Measurements from ENCODE around the gene ZNHIT3.

The ZNHIT3 gene

GRCh38 chr17:36515837-36516236, 29.4 kb downstream of the ZNHIT3 start:
- no peak for DNase-seq

GRCh38 chr17:36523113-36523512, 36.6 kb downstream of the ZNHIT3 start:
- no peak for DNase-seq

- DNase-seq, result no peak
Observed at GRCh38 chr17:36524428-36524876, 38.0 kb downstream of the ZNHIT3 start.

- DNase-seq, result no peak
Observed at GRCh38 chr17:36525113-36525512, 38.6 kb downstream of the ZNHIT3 start.

GRCh38 chr17:36525888-36526287, 39.4 kb downstream of the ZNHIT3 start:
- DNase-seq, result no peak

GRCh38 chr17:36527621-36528250, 41.3 kb downstream of the ZNHIT3 start:
- no peak for DNase-seq

GRCh38 chr17:36529121-36529520, 42.6 kb downstream of the ZNHIT3 start:
- no peak for DNase-seq

- no peak for DNase-seq
Observed at GRCh38 chr17:36532435-36532975, 46.0 kb downstream of the ZNHIT3 start.

GRCh38 chr17:36533935-36534839, 47.7 kb downstream of the ZNHIT3 start:
- peak; percentile 57 for DNase-seq

GRCh38 chr17:36534840-36535668, 48.6 kb downstream of the ZNHIT3 start, which contains the start of the genes MYO19 and PIGW:
Gene MYO19, minus strand, starts transcription at chr17:36534868. Its CDS starts 2,330 bp downstream, at chr17:36532538.
Gene PIGW, plus strand, starts transcription at chr17:36534987. Its CDS starts 2,115 bp downstream, at chr17:36537102.
- DNase-seq, result peak; percentile 89

- no peak for DNase-seq
Observed at GRCh38 chr17:36535669-36536081, 49.2 kb downstream of the ZNHIT3 start.

- DNase-seq, result no peak
Observed at GRCh38 chr17:36540696-36541095, 54.2 kb downstream of the ZNHIT3 start.

GRCh38 chr17:36542755-36543154, 56.3 kb downstream of the ZNHIT3 start:
- no peak for DNase-seq

- DNase-seq, result peak; percentile 19
Observed at GRCh38 chr17:36544044-36544306, 57.5 kb downstream of the ZNHIT3 start.

- peak; percentile 94 for DNase-seq
Observed at GRCh38 chr17:36544307-36545076, 58.0 kb downstream of the ZNHIT3 start, which contains the start of gene GGNBP2. Gene GGNBP2, plus strand, starts transcription at chr17:36544919. Its CDS starts 806 bp downstream, at chr17:36545725.

- DNase-seq, result no peak
Observed at GRCh38 chr17:36545077-36545464, 58.6 kb downstream of the ZNHIT3 start.
